ENCODE measurements around the gene B3GALNT2.

B3GALNT2 gene

DNA sequence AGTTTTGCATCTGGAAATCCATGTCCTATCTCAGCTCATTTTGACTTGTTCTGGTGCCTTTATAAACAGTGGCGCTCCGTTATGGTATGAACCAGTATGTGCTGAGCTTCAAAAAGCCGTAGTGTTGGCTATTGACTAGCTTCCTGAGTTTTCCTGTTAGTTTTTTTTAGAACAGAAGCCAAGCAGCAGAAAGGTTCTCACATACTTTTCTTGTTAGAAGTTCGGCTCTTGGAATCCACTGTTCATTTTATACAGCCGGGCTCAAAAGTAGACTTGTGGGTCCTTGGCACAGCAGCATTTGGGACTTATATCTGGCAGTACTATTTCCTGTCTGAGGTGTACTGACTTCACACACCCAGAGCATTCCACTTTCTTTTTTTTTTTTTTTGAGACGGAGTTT, 73.3 kb downstream of the B3GALNT2 start (continued):
- TF ChIP-seq SETDB1 (IDR thresholded peaks at IDR 0.05; ENCODE audit: insufficient read length, low read length) (no peak), ZNF561 (tag by site-specific recombination; IDR thresholded peaks at IDR 0.05; ENCODE audit: borderline replicate concordance) (no peak), ZNF776 (tag by site-specific recombination; IDR thresholded peaks at IDR 0.05; ENCODE audit: borderline replicate concordance) (no peak), ZNF501 (tag by site-specific recombination; IDR thresholded peaks at IDR 0.05) (no peak), ZNF473 (tag by site-specific recombination; IDR thresholded peaks at IDR 0.05) (no peak)

GRCh38 chr1:235429143-235429542, 75.1 kb downstream of the B3GALNT2 start:
- H3K27ac ChIP-seq (ENCODE audit: extremely low read depth, low read depth, low read length), result no peak overlapping the region
- ChIA-PET POLR2A (no interaction called here), CTCF (interaction anchor here (7.0 kb wide), 1 partner anchor 13 kb away, joined by 58 read pairs; no protein-coding TSS in a partner anchor)
- H3K4me3 ChIP-seq (ENCODE audit: low read depth, low read length), result no peak overlapping the region
- H3K9me3 ChIP-seq (ENCODE audit: control insufficient read depth, insufficient read depth, low read depth, low read length), result no peaks in the 10 kb centered on the region
- H3K36me3 ChIP-seq (ENCODE audit: control insufficient read depth in 2 of 2, insufficient read depth in 1 of 2, low read length in 2 of 2), result peaks cover 11 to 28% of the 10 kb centered on the region in 2 experiments; a peak in 2 of 3 replicates
- TF ChIP-seq GLI2 (tag by site-specific recombination; IDR thresholded peaks at IDR 0.05; ENCODE audit: borderline replicate concordance, low read depth) (no peak), ZBTB17 (tag by site-specific recombination; IDR thresholded peaks at IDR 0.05) (peak; percentile 70)
- H3K4me1 ChIP-seq (ENCODE audit: control insufficient read depth, insufficient read depth, low read length), result no peaks in the 10 kb centered on the region

DNA sequence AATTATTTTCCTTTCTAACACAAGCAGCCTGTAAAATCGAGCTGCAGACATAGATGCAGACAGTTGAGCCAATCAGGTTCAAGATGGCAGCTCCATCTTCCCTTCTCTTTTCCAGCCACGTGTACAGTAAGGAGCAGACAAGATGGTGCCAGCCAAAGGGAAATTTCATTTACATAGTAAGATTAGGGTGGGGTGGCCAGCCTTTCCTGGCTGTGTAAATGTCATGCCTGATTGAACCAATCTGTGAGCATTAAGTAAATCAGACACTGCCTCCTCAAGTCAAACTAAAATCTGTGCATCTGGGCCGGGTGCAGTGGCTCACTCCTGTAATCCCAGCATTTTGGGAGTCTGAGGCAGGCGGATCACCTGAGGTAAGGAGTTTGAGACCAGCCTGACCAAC, 76.8 kb downstream of the B3GALNT2 start:
- H3K4me3 ChIP-seq (ENCODE audit: low read depth, low read length), result no peak overlapping the region
- no peaks in the 10 kb centered on the region for H3K9me3 ChIP-seq (ENCODE audit: control insufficient read depth, insufficient read depth, low read depth, low read length)
- H3K4me1 ChIP-seq (ENCODE audit: control insufficient read depth, insufficient read depth, low read length), result no peaks in the 10 kb centered on the region
- H3K27ac ChIP-seq (ENCODE audit: extremely low read depth, low read depth, low read length), result no peak overlapping the region
- ChIA-PET CTCF (interaction anchor here (0.5 to 7.0 kb wide), 2 partner anchors 12 to 18 kb away, joined by 4 to 58 read pairs; no protein-coding TSS in a partner anchor), POLR2A (no interaction called here)
- peaks cover 0 to 14% of the 10 kb centered on the region in 2 experiments; a peak in 2 of 3 replicates for H3K36me3 ChIP-seq (ENCODE audit: control insufficient read depth in 2 of 2, insufficient read depth in 1 of 2, low read length in 2 of 2)
- TF ChIP-seq ZNF529 (tag by site-specific recombination; IDR thresholded peaks at IDR 0.05; ENCODE audit: insufficient replicate concordance) (no peak), ZNF626 (tag by site-specific recombination; IDR thresholded peaks at IDR 0.05) (no peak), ZNF664 (tag by site-specific recombination; IDR thresholded peaks at IDR 0.05) (no peak), ZBTB17 (tag by site-specific recombination; IDR thresholded peaks at IDR 0.05) (0 out of 2 replicates have a peak, but pooled peaks have one; percentile 11), GLI2 (tag by site-specific recombination; IDR thresholded peaks at IDR 0.05; ENCODE audit: borderline replicate concordance, low read depth) (no peak), SP7 (tag by site-specific recombination; IDR thresholded peaks at IDR 0.05) (no peak)

DNA sequence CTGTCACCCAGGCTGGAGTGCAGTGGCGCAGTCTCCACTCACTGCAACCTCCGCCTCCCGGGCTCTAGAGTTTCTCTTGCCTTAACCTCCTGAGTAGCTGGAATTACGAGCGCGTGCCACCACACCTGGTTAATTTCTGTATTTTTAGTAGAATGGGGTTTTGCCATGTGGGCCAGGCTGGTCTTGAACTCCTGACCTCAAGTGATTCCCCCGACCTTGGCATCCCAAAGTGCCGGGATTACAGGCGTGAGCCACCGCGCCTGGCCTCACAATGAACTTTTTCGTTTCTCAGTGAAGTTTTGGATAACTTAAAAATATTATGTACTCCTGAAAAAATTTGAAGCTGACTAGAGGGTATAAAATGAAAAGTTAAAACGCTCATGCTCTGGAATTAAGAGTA, 77.6 kb downstream of the B3GALNT2 start:
- H3K36me3 ChIP-seq (ENCODE audit: control insufficient read depth in 2 of 2, insufficient read depth in 1 of 2, low read length in 2 of 2), result peaks cover 0 to 10% of the 10 kb centered on the region in 2 experiments; a peak in 2 of 3 replicates
- CTCF ChIA-PET, result interaction anchor here (7.0 kb wide), 1 partner anchor 11 kb away, joined by 58 read pairs; no protein-coding TSS in a partner anchor
- H3K27ac ChIP-seq (ENCODE audit: extremely low read depth, low read depth, low read length), result no peak overlapping the region
- no peaks in the 10 kb centered on the region for H3K9me3 ChIP-seq (ENCODE audit: control insufficient read depth, insufficient read depth, low read depth, low read length)
- POLR2A ChIA-PET, result no interaction called here
- no peaks in the 10 kb centered on the region for H3K4me1 ChIP-seq (ENCODE audit: control insufficient read depth, insufficient read depth, low read length)
- H3K4me3 ChIP-seq (ENCODE audit: low read depth, low read length), result no peak overlapping the region
- no peak for TF ChIP-seq GLIS2 (tag by site-specific recombination; IDR thresholded peaks at IDR 0.05)
- TF ChIP-seq ZNF677 (tag by site-specific recombination; IDR thresholded peaks at IDR 0.05), result no peak
- TF ChIP-seq ZFHX2 (tag by site-specific recombination; conservative IDR thresholded peaks at IDR 0.05), result no peak
- TF ChIP-seq ZNF747 (tag by site-specific recombination; IDR thresholded peaks at IDR 0.05), result no peak
- no peak for TF ChIP-seq ZNF658 (tag by site-specific recombination; IDR thresholded peaks at IDR 0.05)
- TF ChIP-seq PRDM4 (tag by site-specific recombination; IDR thresholded peaks at IDR 0.05), result no peak
- TF ChIP-seq GFI1B (tag by site-specific recombination; IDR thresholded peaks at IDR 0.05), result no peak
- TF ChIP-seq ZNF664 (tag by site-specific recombination; IDR thresholded peaks at IDR 0.05), result no peak
- no peak for TF ChIP-seq ZNF2 (tag by site-specific recombination; IDR thresholded peaks at IDR 0.05)
- TF ChIP-seq BCL6B (tag by site-specific recombination; IDR thresholded peaks at IDR 0.05), result no peak
- TF ChIP-seq ZNF600 (tag by site-specific recombination; IDR thresholded peaks at IDR 0.05), result no peak
- TF ChIP-seq, protein P1, sequence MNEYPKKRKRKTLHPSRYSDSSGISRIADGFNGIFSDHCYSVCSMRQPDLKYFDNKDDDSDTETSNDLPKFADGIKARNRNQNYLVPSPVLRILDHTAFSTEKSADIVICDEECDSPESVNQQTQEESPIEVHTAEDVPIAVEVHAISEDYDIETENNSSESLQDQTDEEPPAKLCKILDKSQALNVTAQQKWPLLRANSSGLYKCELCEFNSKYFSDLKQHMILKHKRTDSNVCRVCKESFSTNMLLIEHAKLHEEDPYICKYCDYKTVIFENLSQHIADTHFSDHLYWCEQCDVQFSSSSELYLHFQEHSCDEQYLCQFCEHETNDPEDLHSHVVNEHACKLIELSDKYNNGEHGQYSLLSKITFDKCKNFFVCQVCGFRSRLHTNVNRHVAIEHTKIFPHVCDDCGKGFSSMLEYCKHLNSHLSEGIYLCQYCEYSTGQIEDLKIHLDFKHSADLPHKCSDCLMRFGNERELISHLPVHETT (tag by site-specific recombination; IDR thresholded peaks at IDR 0.05), result no peak
- TF ChIP-seq ZNF175 (tag by site-specific recombination; IDR thresholded peaks at IDR 0.05), result no peak
- TF ChIP-seq ZNF239 (tag by site-specific recombination; IDR thresholded peaks at IDR 0.05), result no peak
